ENCODE measurements around the gene DCLRE1B. TPM values are rescaled to one million over a fixed set of nuclear protein-coding genes. Genes with fewer than 3 reads are reported as not detected.
A peak's percentile ranks its signal among the peaks of the same experiment; 100 is the strongest.

Gene DCLRE1B
- total and polyA plus RNA-seq, 9 of the 15 experiments (the other 6 are each of a cell fraction or from before 2014, with no cell fraction given), result 10.6 to 28.8 (median 17.2) TPM

DNA sequence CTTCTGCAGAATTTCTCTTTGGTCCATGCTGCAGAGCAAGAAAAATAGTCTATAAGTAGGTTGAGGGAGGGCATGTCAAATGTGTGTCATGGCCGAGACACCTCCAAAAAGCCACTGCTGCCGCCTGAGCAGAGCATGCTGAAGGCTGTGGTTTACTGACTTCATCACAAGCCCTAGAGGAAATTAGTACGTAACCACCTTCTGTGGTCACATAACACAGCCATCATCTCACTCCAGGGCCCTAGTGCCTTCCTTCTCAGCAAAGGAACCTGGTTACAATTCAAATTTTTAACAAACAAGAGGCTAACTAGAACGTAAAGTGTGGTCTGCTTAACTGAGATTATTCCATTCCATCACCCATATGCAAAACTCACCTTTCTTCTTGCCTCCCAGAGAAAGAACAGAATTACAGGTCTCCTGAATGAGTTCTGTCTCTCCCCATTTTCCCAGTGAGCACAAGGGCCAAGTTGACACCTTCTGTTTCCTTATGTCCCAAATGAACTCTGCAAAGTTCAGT, 33.5 kb upstream of the DCLRE1B start, which contains the start of gene PTPN22 (continued):
- TF ChIP-seq, protein P1, sequence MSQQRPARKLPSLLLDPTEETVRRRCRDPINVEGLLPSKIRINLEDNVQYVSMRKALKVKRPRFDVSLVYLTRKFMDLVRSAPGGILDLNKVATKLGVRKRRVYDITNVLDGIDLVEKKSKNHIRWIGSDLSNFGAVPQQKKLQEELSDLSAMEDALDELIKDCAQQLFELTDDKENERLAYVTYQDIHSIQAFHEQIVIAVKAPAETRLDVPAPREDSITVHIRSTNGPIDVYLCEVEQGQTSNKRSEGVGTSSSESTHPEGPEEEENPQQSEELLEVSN (IDR thresholded peaks at IDR 0.05; ENCODE audit: borderline replicate concordance in 1 of 2, extremely low read depth in 1 of 2, insufficient read depth in 1 of 2, insufficient read length in 1 of 2, low read depth in 1 of 2, low read length in 1 of 2, poor library complexity in 1 of 2, severe bottlenecking in 1 of 2), result peak in 1 of 2 experiments; percentile 68
- TF ChIP-seq L3MBTL2 (IDR thresholded peaks at IDR 0.05) (peak; percentile 72), TOE1 (IDR thresholded peaks at IDR 0.05; ENCODE audit: borderline replicate concordance) (peak; percentile 41; the same call in 1 of the 2 replicates), TOE1 (CRISPR knock-in tag; IDR thresholded peaks at IDR 0.05; ENCODE audit: borderline replicate concordance, low read depth) (no peak), ZC3H11A (IDR thresholded peaks at IDR 0.05; ENCODE audit: low read depth, low read length) (no peak), ZNF76 (CRISPR knock-in tag; IDR thresholded peaks at IDR 0.05; ENCODE audit: borderline replicate concordance) (no peak), DIDO1 (tag; IDR thresholded peaks at IDR 0.05; ENCODE audit: low read depth) (0 out of 2 replicates have a peak, but pooled peaks have one; percentile 14), TFAM (CRISPR knock-in tag; conservative IDR thresholded peaks at IDR 0.05) (no peak), BRF2 (IDR thresholded peaks at IDR 0.05; ENCODE audit: borderline replicate concordance, insufficient read depth, insufficient read length) (no peak), PURB (CRISPR knock-in tag; IDR thresholded peaks at IDR 0.05; ENCODE audit: low read depth) (no peak), STAG1 (CRISPR knock-in tag; IDR thresholded peaks at IDR 0.05; ENCODE audit: borderline replicate concordance) (no peak), ZNF561 (CRISPR knock-in tag; conservative IDR thresholded peaks at IDR 0.05) (no peak), TGIF2 (CRISPR knock-in tag; IDR thresholded peaks at IDR 0.05) (no peak)
- TF ChIP-seq, protein P2, sequence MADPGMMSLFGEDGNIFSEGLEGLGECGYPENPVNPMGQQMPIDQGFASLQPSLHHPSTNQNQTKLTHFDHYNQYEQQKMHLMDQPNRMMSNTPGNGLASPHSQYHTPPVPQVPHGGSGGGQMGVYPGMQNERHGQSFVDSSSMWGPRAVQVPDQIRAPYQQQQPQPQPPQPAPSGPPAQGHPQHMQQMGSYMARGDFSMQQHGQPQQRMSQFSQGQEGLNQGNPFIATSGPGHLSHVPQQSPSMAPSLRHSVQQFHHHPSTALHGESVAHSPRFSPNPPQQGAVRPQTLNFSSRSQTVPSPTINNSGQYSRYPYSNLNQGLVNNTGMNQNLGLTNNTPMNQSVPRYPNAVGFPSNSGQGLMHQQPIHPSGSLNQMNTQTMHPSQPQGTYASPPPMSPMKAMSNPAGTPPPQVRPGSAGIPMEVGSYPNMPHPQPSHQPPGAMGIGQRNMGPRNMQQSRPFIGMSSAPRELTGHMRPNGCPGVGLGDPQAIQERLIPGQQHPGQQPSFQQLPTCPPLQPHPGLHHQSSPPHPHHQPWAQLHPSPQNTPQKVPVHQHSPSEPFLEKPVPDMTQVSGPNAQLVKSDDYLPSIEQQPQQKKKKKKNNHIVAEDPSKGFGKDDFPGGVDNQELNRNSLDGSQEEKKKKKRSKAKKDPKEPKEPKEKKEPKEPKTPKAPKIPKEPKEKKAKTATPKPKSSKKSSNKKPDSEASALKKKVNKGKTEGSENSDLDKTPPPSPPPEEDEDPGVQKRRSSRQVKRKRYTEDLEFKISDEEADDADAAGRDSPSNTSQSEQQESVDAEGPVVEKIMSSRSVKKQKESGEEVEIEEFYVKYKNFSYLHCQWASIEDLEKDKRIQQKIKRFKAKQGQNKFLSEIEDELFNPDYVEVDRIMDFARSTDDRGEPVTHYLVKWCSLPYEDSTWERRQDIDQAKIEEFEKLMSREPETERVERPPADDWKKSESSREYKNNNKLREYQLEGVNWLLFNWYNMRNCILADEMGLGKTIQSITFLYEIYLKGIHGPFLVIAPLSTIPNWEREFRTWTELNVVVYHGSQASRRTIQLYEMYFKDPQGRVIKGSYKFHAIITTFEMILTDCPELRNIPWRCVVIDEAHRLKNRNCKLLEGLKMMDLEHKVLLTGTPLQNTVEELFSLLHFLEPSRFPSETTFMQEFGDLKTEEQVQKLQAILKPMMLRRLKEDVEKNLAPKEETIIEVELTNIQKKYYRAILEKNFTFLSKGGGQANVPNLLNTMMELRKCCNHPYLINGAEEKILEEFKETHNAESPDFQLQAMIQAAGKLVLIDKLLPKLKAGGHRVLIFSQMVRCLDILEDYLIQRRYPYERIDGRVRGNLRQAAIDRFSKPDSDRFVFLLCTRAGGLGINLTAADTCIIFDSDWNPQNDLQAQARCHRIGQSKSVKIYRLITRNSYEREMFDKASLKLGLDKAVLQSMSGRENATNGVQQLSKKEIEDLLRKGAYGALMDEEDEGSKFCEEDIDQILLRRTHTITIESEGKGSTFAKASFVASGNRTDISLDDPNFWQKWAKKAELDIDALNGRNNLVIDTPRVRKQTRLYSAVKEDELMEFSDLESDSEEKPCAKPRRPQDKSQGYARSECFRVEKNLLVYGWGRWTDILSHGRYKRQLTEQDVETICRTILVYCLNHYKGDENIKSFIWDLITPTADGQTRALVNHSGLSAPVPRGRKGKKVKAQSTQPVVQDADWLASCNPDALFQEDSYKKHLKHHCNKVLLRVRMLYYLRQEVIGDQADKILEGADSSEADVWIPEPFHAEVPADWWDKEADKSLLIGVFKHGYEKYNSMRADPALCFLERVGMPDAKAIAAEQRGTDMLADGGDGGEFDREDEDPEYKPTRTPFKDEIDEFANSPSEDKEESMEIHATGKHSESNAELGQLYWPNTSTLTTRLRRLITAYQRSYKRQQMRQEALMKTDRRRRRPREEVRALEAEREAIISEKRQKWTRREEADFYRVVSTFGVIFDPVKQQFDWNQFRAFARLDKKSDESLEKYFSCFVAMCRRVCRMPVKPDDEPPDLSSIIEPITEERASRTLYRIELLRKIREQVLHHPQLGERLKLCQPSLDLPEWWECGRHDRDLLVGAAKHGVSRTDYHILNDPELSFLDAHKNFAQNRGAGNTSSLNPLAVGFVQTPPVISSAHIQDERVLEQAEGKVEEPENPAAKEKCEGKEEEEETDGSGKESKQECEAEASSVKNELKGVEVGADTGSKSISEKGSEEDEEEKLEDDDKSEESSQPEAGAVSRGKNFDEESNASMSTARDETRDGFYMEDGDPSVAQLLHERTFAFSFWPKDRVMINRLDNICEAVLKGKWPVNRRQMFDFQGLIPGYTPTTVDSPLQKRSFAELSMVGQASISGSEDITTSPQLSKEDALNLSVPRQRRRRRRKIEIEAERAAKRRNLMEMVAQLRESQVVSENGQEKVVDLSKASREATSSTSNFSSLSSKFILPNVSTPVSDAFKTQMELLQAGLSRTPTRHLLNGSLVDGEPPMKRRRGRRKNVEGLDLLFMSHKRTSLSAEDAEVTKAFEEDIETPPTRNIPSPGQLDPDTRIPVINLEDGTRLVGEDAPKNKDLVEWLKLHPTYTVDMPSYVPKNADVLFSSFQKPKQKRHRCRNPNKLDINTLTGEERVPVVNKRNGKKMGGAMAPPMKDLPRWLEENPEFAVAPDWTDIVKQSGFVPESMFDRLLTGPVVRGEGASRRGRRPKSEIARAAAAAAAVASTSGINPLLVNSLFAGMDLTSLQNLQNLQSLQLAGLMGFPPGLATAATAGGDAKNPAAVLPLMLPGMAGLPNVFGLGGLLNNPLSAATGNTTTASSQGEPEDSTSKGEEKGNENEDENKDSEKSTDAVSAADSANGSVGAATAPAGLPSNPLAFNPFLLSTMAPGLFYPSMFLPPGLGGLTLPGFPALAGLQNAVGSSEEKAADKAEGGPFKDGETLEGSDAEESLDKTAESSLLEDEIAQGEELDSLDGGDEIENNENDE (IDR thresholded peaks at IDR 0.05; ENCODE audit: low read depth, low read length), result no peak

All from K562 (cell line).